Measurements from ENCODE around the gene SLC36A1. TPM values are rescaled to one million over a fixed set of nuclear protein-coding genes. Genes with fewer than 3 reads are reported as not detected.
"Not testable (repeated sequence)": the region's sequence is repeated elsewhere in the genome, so short reads cannot be mapped to it uniquely, and the experiment has no call there.

SLC36A1 gene
- total RNA-seq, 2 experiments from 2014 or later: 3.5 to 3.7 TPM

GRCh38 chr5:151498395-151499155 is 51.2 kb downstream of the SLC36A1 start:
- no peak for ATAC-seq
- POLR2A ChIA-PET: interaction anchor here (0.6 kb wide), 1 partner anchor 9 kb away, joined by 3 read pairs; no protein-coding TSS in a partner anchor
- Mint-ChIP-seq H3K27me3 (no peaks in the 10 kb centered on the region), H3K9me3 (no peaks in the 10 kb centered on the region), H3K4me1 (ENCODE audit: low read depth) (peaks cover 2% of the 10 kb centered on the region), H3K36me3 (ENCODE audit: low read depth) (no peaks in the 10 kb centered on the region), H3K27ac (no peak overlapping the region), H3K4me3 (no peak overlapping the region)
- no peak for DNase-seq
- CTCF ChIA-PET: interaction anchor here (0.7 to 3.0 kb wide), 6 partner anchors 9 to 160 kb away, joined by 3 to 11 read pairs (median 4); partner anchors contain the start of gene SLC36A1
- TF ChIP-seq CTCF (IDR thresholded peaks at IDR 0.05): no peak
- intact Hi-C loops (cut with micrococcal nuclease): no loop called here

DNA sequence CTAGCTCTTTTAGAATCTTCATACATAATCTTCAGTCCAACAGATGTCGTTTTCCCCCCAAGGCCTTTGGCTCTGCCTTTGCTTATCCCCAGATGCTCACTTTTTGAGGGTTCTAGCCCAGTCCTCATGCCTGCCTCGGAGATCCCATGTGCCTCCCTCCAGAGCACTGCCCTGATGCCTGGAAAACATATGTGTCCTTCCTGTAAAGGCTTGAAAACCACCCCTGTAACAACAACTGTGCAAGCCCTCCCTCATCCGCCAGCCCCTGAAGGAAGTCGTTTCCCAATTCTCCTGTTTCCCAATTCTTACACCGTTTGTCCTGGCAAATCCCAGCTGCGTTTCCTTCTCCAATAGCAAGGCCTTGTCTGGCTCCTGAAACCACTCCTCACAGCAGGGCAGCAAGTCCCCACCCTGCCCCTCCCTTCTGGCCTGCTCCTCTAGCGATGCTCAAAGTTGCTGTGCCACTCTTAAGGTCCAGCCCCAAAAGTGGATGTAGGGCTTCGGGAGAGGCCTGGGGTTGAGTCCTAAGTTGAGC is 52.2 kb downstream of the SLC36A1 start:
- no peak overlapping the region for H3K27ac Mint-ChIP-seq
- CTCF ChIA-PET: interaction anchor here (0.6 to 3.0 kb wide), 9 partner anchors 8 to 159 kb away, joined by 3 to 11 read pairs (median 3); partner anchors contain the start of gene SLC36A1
- H3K36me3 Mint-ChIP-seq (ENCODE audit: low read depth): no peaks in the 10 kb centered on the region
- peaks cover 2% of the 10 kb centered on the region for H3K4me1 Mint-ChIP-seq (ENCODE audit: low read depth)
- ATAC-seq: no peak
- no peak for TF ChIP-seq CTCF (IDR thresholded peaks at IDR 0.05)
- no peak for DNase-seq
- no peaks in the 10 kb centered on the region for H3K9me3 Mint-ChIP-seq
- H3K27me3 Mint-ChIP-seq: no peaks in the 10 kb centered on the region
- H3K4me3 Mint-ChIP-seq: no peak overlapping the region
- POLR2A ChIA-PET: no interaction called here
- intact Hi-C loops (cut with micrococcal nuclease): loop anchor here (1.0 kb wide), 1 partner anchor 52 kb away; the partner anchor contains the start of gene SLC36A1

GRCh38 chr5:151504006-151504405 is 56.6 kb downstream of the SLC36A1 start:
- intact Hi-C loops (cut with micrococcal nuclease): no loop called here
- CTCF ChIA-PET: no interaction called here
- Mint-ChIP-seq H3K27ac (no peak overlapping the region), H3K27me3 (no peaks in the 10 kb centered on the region), H3K36me3 (ENCODE audit: low read depth) (no peaks in the 10 kb centered on the region), H3K4me3 (no peak overlapping the region), H3K4me1 (ENCODE audit: low read depth) (peaks cover 2% of the 10 kb centered on the region), H3K9me3 (no peaks in the 10 kb centered on the region)
- ATAC-seq: no peak
- DNase-seq: no peak
- no peak for TF ChIP-seq CTCF (IDR thresholded peaks at IDR 0.05)
- POLR2A ChIA-PET: no interaction called here

- ATAC-seq; H3K9me3 Mint-ChIP-seq; intact Hi-C loops (cut with micrococcal nuclease); H3K4me3 Mint-ChIP-seq; H3K27me3 Mint-ChIP-seq; H3K27ac Mint-ChIP-seq; H3K36me3 Mint-ChIP-seq (ENCODE audit: low read depth); H3K4me1 Mint-ChIP-seq (ENCODE audit: low read depth); DNase-seq: not testable (repeated sequence)
- POLR2A ChIA-PET: interaction anchor here (0.6 kb wide), 1 partner anchor 35 kb away, joined by 3 read pairs; no protein-coding TSS in a partner anchor
- CTCF ChIA-PET: interaction anchor here (1.0 to 1.3 kb wide), 2 partner anchors 10 to 15 kb away, joined by 3 read pairs; no protein-coding TSS in a partner anchor
Observed at GRCh38 chr5:151508308-151508707, 60.9 kb downstream of the SLC36A1 start.

DNA sequence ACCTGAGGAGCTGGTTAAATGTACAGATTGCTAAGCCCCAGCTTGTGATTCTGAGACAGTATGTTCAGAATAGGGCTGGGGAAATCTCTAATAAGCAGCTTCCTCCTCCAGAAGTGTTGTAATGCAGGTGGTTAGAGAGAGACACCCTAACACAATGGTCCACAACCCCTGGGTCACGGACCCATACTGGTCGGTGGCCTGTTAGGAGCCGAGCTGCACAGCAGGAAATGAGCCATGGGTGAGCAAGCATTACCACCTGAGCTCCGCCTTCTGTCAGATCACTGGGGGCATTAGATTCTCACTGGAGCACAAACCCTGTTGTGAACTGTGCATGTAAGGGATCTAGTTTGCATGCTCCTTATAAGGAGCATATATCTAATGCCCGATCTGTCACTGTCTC is 61.8 kb downstream of the SLC36A1 start:
- Mint-ChIP-seq H3K9me3 (no peaks in the 10 kb centered on the region), H3K36me3 (ENCODE audit: low read depth) (no peaks in the 10 kb centered on the region), H3K4me3 (no peak overlapping the region), H3K27me3 (no peaks in the 10 kb centered on the region), H3K27ac (no peak overlapping the region), H3K4me1 (ENCODE audit: low read depth) (no peaks in the 10 kb centered on the region)
- ChIA-PET CTCF (interaction anchor here (1.0 kb wide), 1 partner anchor 15 kb away, joined by 3 read pairs; no protein-coding TSS in a partner anchor), POLR2A (no interaction called here)
- ATAC-seq: no peak
- intact Hi-C loops (cut with micrococcal nuclease): no loop called here
- TF ChIP-seq CTCF (IDR thresholded peaks at IDR 0.05): no peak
- DNase-seq: no peak
